GOT3 (cell line): ENCODE results near the gene ST8SIA3.
"Not testable (repeated sequence)": the region's sequence is repeated elsewhere in the genome, so short reads cannot be mapped to it uniquely, and the experiment has no call there.

Experiments
- DNase-seq: peaks from one replicate; lab custom pipeline; 2025; ENCODE audit warnings: mixed read lengths; lab: John Stamatoyannopoulos, UW

The ST8SIA3 gene

DNA sequence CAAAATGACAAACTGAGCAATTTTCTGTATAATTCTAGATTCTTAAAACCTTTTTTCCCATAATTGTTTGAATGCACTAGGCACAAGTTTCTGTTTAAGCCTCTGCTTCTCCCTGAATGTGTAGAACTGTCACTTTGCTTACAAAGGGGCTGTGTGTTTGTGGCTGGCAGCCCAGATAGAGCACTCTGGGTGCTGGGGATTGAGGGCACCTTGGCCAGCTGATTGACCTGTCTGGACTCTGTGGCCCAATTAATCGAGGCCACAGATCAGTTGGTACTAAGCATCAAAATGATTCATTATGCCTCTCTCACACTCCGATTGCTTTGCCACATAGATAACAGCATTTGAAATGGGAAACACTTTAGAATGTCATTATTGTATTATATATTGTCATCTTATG lies 12.1 kb downstream of the ST8SIA3 start:
- no peak for DNase-seq

DNA sequence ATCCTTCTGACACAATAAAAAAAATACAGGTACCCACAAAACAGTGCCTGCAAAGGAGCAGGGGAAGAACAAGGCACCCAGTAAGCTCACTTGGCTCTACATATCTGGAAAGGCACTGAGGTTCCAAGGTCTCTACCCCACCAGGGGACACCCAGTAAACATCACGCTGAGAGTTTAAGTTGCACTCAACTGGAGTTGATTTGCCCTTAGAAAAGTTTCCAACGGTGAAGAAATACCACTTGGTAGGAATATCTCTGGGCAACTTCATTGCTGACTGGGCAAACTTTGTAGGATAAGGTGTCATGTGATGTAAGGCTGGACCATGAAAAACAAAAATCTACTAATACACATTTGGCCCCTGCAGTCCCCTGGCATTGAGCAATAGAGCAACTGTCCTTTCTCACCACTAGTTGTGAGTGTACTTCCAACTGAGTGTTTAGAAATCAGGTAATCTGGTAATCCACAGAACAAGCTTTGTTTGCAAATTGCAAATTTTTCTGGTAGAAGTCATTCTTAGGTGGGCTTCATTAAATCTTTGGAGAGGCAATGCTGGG lies 14.2 kb downstream of the ST8SIA3 start:
- no peak for DNase-seq

DNA sequence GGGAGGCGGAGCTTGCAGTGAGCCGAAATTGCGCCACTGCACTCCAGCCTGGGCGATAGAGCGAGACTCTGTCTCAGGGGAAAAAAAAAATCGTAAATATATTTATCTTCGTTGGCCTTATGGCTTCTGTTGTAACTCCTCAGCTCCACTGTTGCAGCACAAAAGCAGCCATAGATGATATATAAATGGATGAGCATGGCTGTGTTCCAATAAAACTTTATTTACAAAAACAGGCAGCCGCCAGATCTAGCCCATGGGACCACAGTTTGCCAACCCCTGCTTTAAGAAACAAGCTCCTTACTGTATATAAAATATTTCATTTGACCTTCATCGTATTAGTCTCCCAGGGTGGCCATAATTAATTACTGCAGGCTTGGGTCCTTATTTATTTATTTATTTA lies 20.1 kb downstream of the ST8SIA3 start:
- no peak for DNase-seq

DNA sequence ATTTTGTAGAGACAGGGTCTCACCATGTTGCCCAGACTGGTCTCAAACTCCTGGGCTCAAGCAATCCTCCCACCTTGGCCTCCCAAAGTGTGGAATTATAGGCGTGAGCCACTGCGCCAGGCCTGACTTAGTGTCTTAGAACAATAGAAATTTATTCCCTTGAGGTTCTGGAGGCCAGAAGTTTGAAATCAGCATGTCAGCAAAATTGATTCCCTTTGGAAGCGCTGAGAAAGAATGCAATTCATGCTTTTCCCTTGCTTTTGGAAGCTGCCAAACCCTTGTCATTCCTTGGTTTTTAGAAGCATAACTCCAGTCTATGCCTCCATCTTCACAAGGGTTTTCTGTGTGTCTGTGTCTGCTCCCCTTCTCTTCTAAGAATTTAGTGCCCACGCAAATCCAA lies 20.7 kb downstream of the ST8SIA3 start:
- DNase-seq = no peak

DNA sequence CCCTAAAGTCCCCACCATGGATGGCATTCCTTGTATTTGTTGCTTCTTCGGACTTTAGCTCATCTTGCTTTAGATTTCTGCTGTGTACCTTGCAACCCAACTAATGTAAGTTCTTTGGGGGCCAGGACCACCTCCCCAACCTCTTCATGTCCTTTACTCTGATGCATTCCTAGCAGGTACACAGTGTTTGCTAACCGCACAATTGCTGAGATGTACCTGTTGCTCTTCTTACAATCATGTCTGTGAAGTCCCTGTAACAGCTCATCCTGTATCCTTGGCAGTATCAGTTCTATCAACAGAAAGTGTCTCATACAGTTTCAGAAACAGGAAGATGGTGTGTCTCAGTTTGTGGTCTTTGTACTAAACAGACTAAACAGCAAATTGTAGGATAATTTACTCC lies 24.1 kb downstream of the ST8SIA3 start:
- no peak for DNase-seq

DNA sequence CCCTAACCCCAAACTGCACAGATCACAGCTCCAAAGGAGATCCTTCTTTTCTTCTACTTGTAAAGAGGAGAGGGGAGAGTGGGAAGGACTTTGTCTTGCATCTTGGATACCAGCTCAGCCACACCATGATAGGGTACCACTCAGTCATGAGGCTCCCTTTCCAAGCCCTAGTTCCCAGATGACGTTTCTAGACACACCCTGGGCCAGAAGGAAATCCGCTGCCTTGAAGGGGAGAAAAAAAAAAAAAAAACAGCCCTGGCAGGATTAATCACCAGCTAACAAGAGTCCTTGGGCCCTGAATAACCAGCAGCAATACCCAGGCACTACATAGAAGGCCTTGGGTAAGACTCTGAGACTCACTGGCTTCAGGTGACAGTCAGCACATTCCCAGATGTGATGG lies 36.9 kb downstream of the ST8SIA3 start:
- no peak for DNase-seq

DNA sequence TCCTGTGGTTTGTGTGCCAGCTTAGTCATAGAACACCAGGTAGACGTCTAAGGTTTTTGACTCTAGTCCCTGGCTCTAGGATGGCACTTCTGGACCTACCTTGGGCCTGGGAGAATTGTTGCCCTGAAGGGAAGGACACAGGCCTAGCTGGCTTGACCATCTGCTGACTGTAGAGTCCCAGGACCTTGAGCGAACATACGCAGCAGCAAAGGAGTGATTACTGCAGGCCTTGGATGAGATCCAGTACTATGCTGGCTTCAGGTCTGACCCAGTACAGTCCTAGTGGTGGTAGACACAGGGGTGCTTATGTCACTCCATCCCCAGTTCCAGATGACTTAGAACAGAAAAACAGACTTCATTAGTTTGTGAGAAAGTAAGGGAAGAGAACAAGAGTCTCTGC lies 37.7 kb downstream of the ST8SIA3 start:
- DNase-seq = no peak

DNA sequence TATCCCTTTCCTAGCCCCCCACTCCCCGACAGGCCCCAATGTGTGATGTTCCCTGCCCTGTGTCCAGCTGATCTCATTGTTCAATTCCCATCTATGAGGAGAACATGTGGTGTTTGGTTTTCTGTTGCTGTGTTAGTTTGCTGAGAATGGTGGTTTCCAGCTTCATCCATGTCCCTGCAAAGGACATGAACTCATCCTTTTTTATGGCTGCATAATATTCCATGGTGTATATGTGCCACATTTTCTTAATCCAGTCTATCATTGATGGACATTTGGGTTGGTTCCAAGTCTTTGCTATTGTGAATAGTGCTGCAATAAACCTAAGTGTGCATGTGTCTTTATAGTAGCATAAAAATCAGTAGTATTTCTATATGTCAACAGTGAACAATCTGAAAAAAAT lies 42.4 kb downstream of the ST8SIA3 start:
- not testable (repeated sequence) for DNase-seq

DNA sequence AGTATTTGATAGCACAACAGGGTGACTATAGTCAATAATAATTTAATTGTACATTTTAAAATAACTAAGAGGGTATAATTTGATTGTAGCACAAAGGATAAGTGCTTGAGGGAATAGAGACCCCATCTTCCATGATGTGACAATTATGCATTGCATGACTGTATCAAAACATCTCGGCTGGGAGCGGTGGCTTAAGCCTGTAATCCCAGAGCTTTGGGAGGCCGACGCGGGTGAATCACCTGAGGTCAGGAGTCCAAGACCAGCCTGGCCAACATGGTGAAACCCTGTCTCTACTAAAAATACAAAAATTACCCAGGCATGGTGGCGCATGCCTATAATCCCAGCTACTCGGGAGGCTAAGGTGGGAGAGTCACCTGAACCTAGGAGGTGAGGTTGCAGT lies 44.5 kb downstream of the ST8SIA3 start:
- not testable (repeated sequence) for DNase-seq

DNA sequence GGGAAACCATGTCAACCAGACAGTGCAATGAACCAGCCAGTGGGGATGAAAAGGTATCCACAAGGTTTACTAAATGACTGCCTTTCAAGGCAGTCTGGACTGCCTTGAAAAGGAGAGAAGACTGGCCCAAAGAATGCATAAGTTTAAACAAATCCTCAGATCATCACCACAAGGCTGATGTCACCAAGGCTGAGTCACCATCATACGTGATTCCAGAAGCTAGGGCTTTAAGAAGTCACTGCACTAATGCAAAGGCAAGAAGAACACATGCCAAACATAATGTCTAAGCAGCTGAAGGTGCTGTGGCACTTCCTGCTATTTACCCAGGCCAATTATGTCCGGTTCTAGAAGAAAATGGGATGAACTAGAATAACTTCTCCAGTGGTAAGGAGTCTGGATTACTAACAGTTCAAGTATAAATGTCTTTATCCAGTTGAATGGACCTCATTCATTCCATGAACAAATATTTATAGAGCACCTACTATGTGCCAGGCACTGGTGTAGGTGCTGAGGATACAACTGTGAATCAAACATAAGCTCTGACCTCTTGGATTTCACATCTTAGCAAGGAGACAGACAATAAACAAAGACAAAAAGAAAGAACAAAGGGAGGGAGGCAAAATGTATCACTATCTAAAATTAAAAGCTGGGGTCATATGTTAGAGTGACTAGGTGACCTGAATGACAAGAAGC lies 45.2 kb downstream of the ST8SIA3 start:
- no peak for DNase-seq

DNA sequence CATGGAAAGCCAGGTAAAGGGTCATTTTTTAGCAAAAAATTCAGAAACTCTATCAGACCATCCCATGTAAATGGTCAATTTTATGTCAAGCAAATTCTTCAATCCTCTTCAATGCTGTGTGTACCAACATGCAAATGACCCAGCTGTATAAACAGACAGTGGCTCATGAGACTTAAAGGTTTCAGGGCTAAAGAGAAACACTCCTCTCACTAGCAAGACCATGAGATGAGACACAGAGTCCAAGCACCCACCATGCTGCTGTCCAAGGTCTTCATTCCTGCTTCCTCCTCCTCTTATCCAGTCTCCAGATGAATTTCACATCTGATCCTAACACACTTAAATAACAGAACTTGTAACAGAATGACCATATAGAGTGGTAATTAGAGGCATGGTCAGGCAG lies 52.0 kb downstream of the ST8SIA3 start:
- no peak for DNase-seq

DNA sequence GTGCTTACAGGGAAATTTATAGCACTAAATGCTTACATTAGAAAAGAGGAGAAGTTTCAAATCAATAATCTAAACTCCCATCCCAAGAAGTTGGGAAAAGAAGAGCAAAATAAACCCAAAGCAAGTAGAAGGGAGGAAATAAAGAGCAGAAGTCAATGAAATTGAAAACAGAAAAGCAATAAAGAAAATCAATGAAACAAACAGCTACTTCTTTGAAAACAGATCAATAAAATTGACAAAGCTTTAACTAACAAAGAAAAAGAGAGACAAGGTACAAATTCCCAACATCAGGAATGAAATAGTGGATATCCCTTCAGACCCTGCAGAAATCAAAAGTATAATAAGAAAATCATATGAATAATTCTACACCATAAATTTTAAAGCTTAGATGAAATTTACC lies 57.3 kb downstream of the ST8SIA3 start:
- DNase-seq = no peak

DNA sequence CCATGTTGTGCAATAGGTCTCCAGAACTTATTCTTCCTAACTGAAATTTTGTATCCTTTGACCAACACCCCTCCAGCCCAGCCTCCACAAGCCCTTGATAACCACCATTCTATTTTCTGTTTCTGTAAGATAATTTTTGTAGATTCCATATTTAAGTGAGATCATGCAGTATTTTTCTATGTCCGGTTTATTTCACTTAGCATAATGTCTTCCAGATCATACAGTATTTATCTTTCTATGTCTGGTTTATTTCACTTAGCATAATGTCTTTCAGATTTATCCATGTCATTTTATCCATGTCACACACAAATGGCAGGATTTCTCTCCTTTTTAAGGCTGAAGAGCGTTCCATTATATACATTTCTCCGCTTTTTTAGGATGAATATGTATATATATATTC lies 58.4 kb downstream of the ST8SIA3 start:
- DNase-seq = no peak

DNA sequence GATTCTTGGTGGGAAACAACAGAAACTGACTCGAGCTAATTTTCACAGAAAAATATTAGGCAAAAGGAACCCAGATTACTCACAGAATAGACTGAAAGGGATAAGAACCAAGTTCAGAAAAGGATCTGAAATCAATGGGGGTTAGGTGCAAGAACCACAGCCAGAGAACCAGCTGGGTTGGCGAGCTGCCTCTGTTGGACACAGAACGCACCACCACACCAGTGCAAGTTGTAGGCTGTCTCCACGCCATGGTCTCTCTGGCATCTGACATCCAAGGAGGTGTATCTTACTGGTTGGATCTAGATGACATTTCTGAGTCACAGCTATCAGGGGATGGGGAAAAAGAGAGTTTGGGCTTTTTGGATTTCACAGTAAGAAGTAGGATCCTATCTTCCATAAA lies 64.2 kb downstream of the ST8SIA3 start:
- no peak for DNase-seq
